Neuron (in vitro differentiated cells): ENCODE measurements around the gene TMEM232.

Source experiments
- H2AFZ ChIP-seq: one replicate; pipeline ENCODE4 v1.6.1; 2013; ENCODE audit warnings: low read depth, mild to moderate bottlenecking, inconsistent platforms, low read length, moderate library complexity
- H3K27me3 ChIP-seq: one replicate; pipeline ENCODE4 v1.6.1; 2013; ENCODE audit warnings: low read length; ENCODE audit not compliant: insufficient read depth
- H3K36me3 ChIP-seq: one replicate; pipeline ENCODE4 v1.6.1; 2013; ENCODE audit warnings: low read length; ENCODE audit not compliant: insufficient read depth
- H3K4me1 ChIP-seq: one replicate; pipeline ENCODE4 v1.6.1; 2013; ENCODE audit warnings: low read length; ENCODE audit not compliant: insufficient read depth
- H3K4me3 ChIP-seq: 2 replicates; pipeline ENCODE4 v1.5.1; 2013; ENCODE audit warnings: mild to moderate bottlenecking, low read length, moderate library complexity
- H3K9me3 ChIP-seq: one replicate; pipeline ENCODE4 v1.6.1; 2013; ENCODE audit warnings: low read length

The TMEM232 gene

GRCh38 chr5:110638970-110639902 is 87.2 kb downstream of the TMEM232 start:
- Histone ChIP-seq H3K4me3 (no peak overlapping the region), H2AFZ (no peak overlapping the region), H3K9me3 (no peaks in the 10 kb centered on the region), H3K4me1 (no peaks in the 10 kb centered on the region), H3K27me3 (no peaks in the 10 kb centered on the region), H3K36me3 (no peaks in the 10 kb centered on the region)

GRCh38 chr5:110634475-110634874 is 92.0 kb downstream of the TMEM232 start:
- H3K4me1 ChIP-seq = no peaks in the 10 kb centered on the region
- H2AFZ ChIP-seq = no peak overlapping the region
- no peaks in the 10 kb centered on the region for H3K27me3 ChIP-seq
- no peaks in the 10 kb centered on the region for H3K36me3 ChIP-seq
- H3K9me3 ChIP-seq = no peaks in the 10 kb centered on the region
- H3K4me3 ChIP-seq = no peak overlapping the region

GRCh38 chr5:110631236-110631635 is 95.2 kb downstream of the TMEM232 start:
- H3K27me3 ChIP-seq = no peaks in the 10 kb centered on the region
- no peaks in the 10 kb centered on the region for H3K36me3 ChIP-seq
- no peaks in the 10 kb centered on the region for H3K9me3 ChIP-seq
- no peaks in the 10 kb centered on the region for H3K4me1 ChIP-seq
- H2AFZ ChIP-seq = no peak overlapping the region
- no peak overlapping the region for H3K4me3 ChIP-seq

- Histone ChIP-seq H3K36me3 (no peaks in the 10 kb centered on the region), H3K27me3 (no peaks in the 10 kb centered on the region), H3K4me1 (no peaks in the 10 kb centered on the region), H2AFZ (no peak overlapping the region), H3K9me3 (no peaks in the 10 kb centered on the region), H3K4me3 (no peak overlapping the region)
These were observed 96.1 kb downstream of the TMEM232 start for GRCh38 chr5:110630350-110630749.

GRCh38 chr5:110625376-110625999 is 101.0 kb downstream of the TMEM232 start:
- Histone ChIP-seq H2AFZ (no peak overlapping the region), H3K4me1 (no peaks in the 10 kb centered on the region), H3K36me3 (no peaks in the 10 kb centered on the region), H3K9me3 (no peaks in the 10 kb centered on the region), H3K4me3 (no peak overlapping the region), H3K27me3 (no peaks in the 10 kb centered on the region)

- H3K4me3 ChIP-seq = no peak overlapping the region
These were observed 102.6 kb downstream of the TMEM232 start for GRCh38 chr5:110623874-110624273.

GRCh38 chr5:110618941-110619340 is 107.5 kb downstream of the TMEM232 start:
- no peaks in the 10 kb centered on the region for H3K36me3 ChIP-seq
- no peaks in the 10 kb centered on the region for H3K27me3 ChIP-seq

More at GRCh38 chr5:110623874-110624273, 102.6 kb downstream of the TMEM232 start:
- Histone ChIP-seq H2AFZ (no peak overlapping the region), H3K27me3 (no peaks in the 10 kb centered on the region), H3K9me3 (no peaks in the 10 kb centered on the region), H3K4me1 (no peaks in the 10 kb centered on the region), H3K36me3 (no peaks in the 10 kb centered on the region)

GRCh38 chr5:110616009-110616408 is 110.5 kb downstream of the TMEM232 start:
- peaks cover 3% of the 10 kb centered on the region for H3K4me1 ChIP-seq
- H3K4me3 ChIP-seq = no peak overlapping the region
- peaks cover 1% of the 10 kb centered on the region for H3K9me3 ChIP-seq
- H3K36me3 ChIP-seq = no peaks in the 10 kb centered on the region
- no peaks in the 10 kb centered on the region for H3K27me3 ChIP-seq
- no peak overlapping the region for H2AFZ ChIP-seq

More at GRCh38 chr5:110618941-110619340, 107.5 kb downstream of the TMEM232 start:
- no peaks in the 10 kb centered on the region for H3K4me1 ChIP-seq
- peaks cover 1% of the 10 kb centered on the region for H3K9me3 ChIP-seq
- H2AFZ ChIP-seq = no peak overlapping the region
- no peak overlapping the region for H3K4me3 ChIP-seq

GRCh38 chr5:110612794-110613247 is 113.7 kb downstream of the TMEM232 start:
- peaks cover 3% of the 10 kb centered on the region for H3K4me1 ChIP-seq
- no peak overlapping the region for H3K4me3 ChIP-seq
- H2AFZ ChIP-seq = no peak overlapping the region
- H3K9me3 ChIP-seq = peaks cover 1% of the 10 kb centered on the region
- H3K27me3 ChIP-seq = no peaks in the 10 kb centered on the region
- H3K36me3 ChIP-seq = no peaks in the 10 kb centered on the region

GRCh38 chr5:110611817-110612216 is 114.7 kb downstream of the TMEM232 start:
- Histone ChIP-seq H3K36me3 (no peaks in the 10 kb centered on the region), H3K4me1 (peaks cover 3% of the 10 kb centered on the region)

GRCh38 chr5:110594866-110595265 is 131.6 kb downstream of the TMEM232 start:
- Histone ChIP-seq H3K36me3 (no peaks in the 10 kb centered on the region), H3K4me3 (no peak overlapping the region)

More at GRCh38 chr5:110611817-110612216, 114.7 kb downstream of the TMEM232 start:
- Histone ChIP-seq H3K9me3 (peaks cover 1% of the 10 kb centered on the region), H2AFZ (no peak overlapping the region), H3K27me3 (no peaks in the 10 kb centered on the region), H3K4me3 (no peak overlapping the region)

GRCh38 chr5:110590187-110590586 is 136.3 kb downstream of the TMEM232 start:
- no peaks in the 10 kb centered on the region for H3K27me3 ChIP-seq
- peaks cover 2% of the 10 kb centered on the region for H3K9me3 ChIP-seq
- no peaks in the 10 kb centered on the region for H3K4me1 ChIP-seq
- no peaks in the 10 kb centered on the region for H3K36me3 ChIP-seq
- no peak overlapping the region for H2AFZ ChIP-seq
- H3K4me3 ChIP-seq = no peak overlapping the region

More at GRCh38 chr5:110594866-110595265, 131.6 kb downstream of the TMEM232 start:
- H3K4me1 ChIP-seq = no peaks in the 10 kb centered on the region
- H3K27me3 ChIP-seq = no peaks in the 10 kb centered on the region
- H3K9me3 ChIP-seq = peaks cover 2% of the 10 kb centered on the region
- H2AFZ ChIP-seq = no peak overlapping the region

GRCh38 chr5:110588286-110588980 is 138.0 kb downstream of the TMEM232 start:
- H3K36me3 ChIP-seq = no peaks in the 10 kb centered on the region
- no peaks in the 10 kb centered on the region for H3K9me3 ChIP-seq

More at GRCh38 chr5:110588286-110588980, 138.0 kb downstream of the TMEM232 start:
- Histone ChIP-seq H2AFZ (no peak overlapping the region), H3K4me3 (no peak overlapping the region), H3K4me1 (no peaks in the 10 kb centered on the region), H3K27me3 (no peaks in the 10 kb centered on the region)
